LNCAP (cell line): Measurements from ENCODE around the gene CORIN.

ENCODE experiments used
- CTCF ChIP-seq: fragments of 450-650 bp; IDR thresholded peaks from 2 replicates; pipeline ENCODE4 v1.5.1; 2017; ENCODE audit warnings: mild to moderate bottlenecking

CORIN gene

GRCh38 chr4:47553329-47554125, 284.3 kb downstream of the CORIN start:
- TF ChIP-seq CTCF: no peak

- TF ChIP-seq CTCF: no peak
Measured at GRCh38 chr4:47551682-47552081, 286.2 kb downstream of the CORIN start.

DNA sequence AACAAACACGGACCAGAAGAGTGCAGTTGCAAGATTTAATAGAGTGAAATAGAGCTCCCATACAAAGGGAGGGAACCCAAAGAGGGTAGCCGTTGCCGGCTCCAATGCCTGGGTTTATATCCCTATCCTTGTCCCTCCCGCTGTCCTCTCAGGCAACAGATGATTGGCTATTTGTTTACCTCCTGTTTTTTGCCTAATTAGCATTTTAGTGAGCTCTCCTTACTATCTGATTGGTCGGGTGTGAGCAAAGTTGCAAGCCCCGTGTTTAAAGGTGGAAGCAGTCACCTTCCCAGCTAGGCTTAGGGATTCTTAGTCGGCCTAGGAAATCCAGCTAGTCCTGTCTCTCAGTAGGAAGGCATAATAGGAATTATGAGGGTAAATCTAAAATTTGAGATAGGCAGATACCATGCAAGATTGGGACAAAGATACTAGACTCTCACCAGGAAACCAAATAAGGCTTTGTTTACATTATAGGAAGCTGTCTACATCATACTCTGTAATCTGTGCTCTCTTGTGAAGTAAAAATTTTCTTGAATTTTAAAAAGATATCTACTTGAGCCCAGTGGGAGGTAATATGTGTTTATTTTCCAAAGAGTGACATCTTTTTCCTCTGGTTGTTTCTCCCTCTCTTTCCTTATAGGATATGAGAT, 286.8 kb downstream of the CORIN start:
- no peak for TF ChIP-seq CTCF
